Stimulated activated CD4-positive, alpha-beta T cell treated with anti-CD3 and anti-CD28 coated beads, Interleukin-2, amount 100 ng/mL, for 24 hours (primary cell): ENCODE data around the gene PPP1R14C.
A peak's percentile ranks its signal among the peaks of the same experiment; 100 is the strongest.

Experiments
- DNase-seq, 2 donors: peaks; one replicate each; pipeline ENCODE4 v3.0.0-alpha.2; 2020

PPP1R14C gene

DNA sequence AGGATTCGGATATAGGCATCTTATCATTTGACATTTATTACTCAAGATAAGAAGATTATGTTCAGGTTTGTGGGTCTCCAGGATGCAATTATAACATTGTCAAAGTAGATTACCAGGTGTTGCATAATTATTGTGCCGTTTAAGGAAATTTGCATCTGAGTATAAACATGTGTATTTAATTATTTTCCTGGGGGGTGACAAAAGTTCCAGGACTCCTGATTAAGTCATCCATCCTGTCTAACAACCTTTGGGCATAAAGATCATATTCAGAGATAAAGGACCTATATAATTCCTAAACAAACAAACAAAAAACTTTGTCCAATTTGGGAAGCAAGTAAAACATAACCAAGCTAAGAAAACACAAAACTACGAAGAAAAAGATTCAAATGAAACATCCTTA is 3.3 kb upstream of the PPP1R14C start:
- no peak for DNase-seq

DNA sequence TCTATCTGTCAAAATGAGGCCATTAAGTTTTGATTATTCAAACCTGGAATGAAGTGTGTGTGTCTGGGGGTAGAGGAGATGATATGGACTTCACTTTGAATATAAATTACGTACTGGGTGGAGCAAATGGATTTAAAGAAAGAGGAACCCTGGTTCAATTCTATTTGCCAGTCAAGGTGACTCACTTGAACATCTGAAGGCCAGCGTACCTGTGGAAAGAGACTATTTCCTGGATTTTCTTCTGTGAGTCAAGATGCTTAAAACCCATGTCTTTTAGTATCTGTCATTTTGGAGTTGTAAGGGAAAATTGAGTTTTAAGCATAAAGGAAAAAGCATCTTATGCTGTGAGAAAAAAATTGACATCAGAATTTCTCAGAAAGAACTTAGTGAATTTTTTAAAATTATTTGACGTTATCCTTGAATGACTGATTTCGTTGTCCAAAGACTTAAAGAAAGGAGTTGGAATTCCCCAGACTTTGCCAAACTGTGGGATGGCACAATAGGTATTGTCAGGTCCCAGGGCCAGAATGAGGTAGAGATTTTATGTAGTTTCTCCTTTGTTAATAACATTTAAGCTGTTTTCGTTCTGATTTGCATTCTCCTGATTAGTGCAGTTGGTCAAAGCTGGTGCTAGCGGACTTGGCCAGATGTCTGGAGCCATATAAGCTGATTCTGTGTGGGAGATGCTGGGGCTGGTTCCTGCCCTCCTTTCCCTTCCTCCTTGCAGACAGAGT is 2.4 kb upstream of the PPP1R14C start:
- DNase-seq, result no peak

- no peak for DNase-seq
These were observed 661 bp upstream of the PPP1R14C start for GRCh38 chr6:150142097-150142669.

- peak in 1 of 2 donors; percentile 5 for DNase-seq
These were observed 861 bp downstream of the PPP1R14C start for GRCh38 chr6:150143516-150144293.

GRCh38 chr6:150144294-150144868 is 1.5 kb downstream of the PPP1R14C start:
- no peak for DNase-seq

GRCh38 chr6:150145427-150145826 is 2.6 kb downstream of the PPP1R14C start:
- no peak for DNase-seq

GRCh38 chr6:150145830-150146229 is 3.0 kb downstream of the PPP1R14C start:
- DNase-seq, result no peak

DNA sequence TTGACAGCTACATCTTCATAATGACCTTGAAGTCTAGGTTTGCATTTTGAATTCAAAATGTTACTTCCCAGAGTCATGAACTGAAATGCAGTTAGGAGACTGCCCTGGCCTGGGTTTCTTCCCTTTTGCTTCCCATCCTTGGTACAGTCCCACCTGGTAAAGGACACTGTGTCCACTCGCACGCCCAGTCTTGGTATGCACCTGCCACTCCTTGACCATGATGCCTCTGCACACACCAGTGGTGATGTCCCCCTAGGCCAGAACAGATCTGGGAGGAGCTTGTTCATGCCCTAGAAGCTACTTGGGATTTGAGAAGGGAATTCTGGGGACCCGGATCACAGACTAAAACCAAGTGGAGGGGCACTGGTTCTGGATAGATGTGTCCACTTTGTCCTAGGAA is 3.6 kb downstream of the PPP1R14C start:
- no peak for DNase-seq

- no peak for DNase-seq
These were observed 6.3 kb downstream of the PPP1R14C start for GRCh38 chr6:150149146-150149545.

- no peak for DNase-seq
These were observed 7.6 kb downstream of the PPP1R14C start for GRCh38 chr6:150150458-150150820.

GRCh38 chr6:150150821-150151646 is 8.2 kb downstream of the PPP1R14C start:
- no peak for DNase-seq

GRCh38 chr6:150152891-150153876 is 10.3 kb downstream of the PPP1R14C start:
- no peak for DNase-seq

GRCh38 chr6:150153905-150154492 is 11.2 kb downstream of the PPP1R14C start:
- DNase-seq, result no peak

- no peak for DNase-seq
These were observed 13.6 kb downstream of the PPP1R14C start for GRCh38 chr6:150156460-150156859.

- no peak for DNase-seq
These were observed 14.2 kb downstream of the PPP1R14C start for GRCh38 chr6:150157081-150157480.

DNA sequence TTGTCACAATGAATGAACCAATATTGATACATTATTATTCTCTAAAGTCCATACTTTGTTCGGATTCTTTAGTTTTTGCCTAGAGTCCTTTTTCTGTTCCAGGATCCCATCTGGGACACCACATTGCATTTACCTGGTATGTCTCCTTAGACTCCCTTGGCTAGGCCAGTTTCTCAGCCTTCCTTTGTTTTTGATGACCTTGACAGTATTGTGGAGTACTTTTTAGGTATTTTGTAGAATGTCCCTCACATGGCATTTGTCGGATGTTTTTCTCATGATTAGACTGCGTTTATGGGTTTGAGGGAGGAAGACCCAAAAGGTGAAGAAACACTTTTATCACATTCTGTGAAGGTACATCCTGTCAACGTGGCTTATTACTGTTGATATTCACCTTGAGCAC is 16.9 kb downstream of the PPP1R14C start:
- no peak for DNase-seq

GRCh38 chr6:150163970-150164369 is 21.1 kb downstream of the PPP1R14C start:
- no peak for DNase-seq

GRCh38 chr6:150165020-150165702 is 22.3 kb downstream of the PPP1R14C start:
- no peak for DNase-seq

- no peak for DNase-seq
These were observed 24.6 kb downstream of the PPP1R14C start for GRCh38 chr6:150167479-150167873.

- DNase-seq, result no peak
These were observed 26.3 kb downstream of the PPP1R14C start for GRCh38 chr6:150169181-150169580.
